Uterus (tissue), 2 donors: ENCODE measurements around the gene GALNT12.

Experiments
- CTCF ChIP-seq, 4 experiments: fragments of 200-600 bp in 2 of 4; fragments of 450-650 bp in 2 of 4; sonication (generic) in 2 of 4; IDR thresholded peaks; one replicate each; pipeline ENCODE4 v1.5.1; 2016 to 2019; ENCODE audit warnings: antibody characterized with exemption in 4 of 4, mild to moderate bottlenecking in 2 of 4, moderate library complexity in 1 of 4
- POLR2A ChIP-seq, 2 donors: fragments of 450-650 bp; IDR thresholded peaks; one replicate each; pipeline ENCODE4 v1.6.1; 2016; ENCODE audit warnings: antibody characterized with exemption in 2 of 2, mild to moderate bottlenecking in 1 of 2, moderate library complexity in 1 of 2

GRCh38 chr9:98867429-98868168 is 60.1 kb downstream of the GALNT12 start:
- TF ChIP-seq CTCF (IDR thresholded peaks at IDR 0.05) (no peak), POLR2A (IDR thresholded peaks at IDR 0.05) (no peak)
